ENCODE measurements around the gene HOXB5. TPM values are rescaled to one million over a fixed set of nuclear protein-coding genes. Genes with fewer than 3 reads are reported as not detected.

HOXB5 gene
- total and polyA plus RNA-seq, 12 donors, result 0.06 to 0.18 (median 0.15) TPM; not detected in 9

GRCh38 chr17:48550502-48551213 lies 42.9 kb downstream of the HOXB5 start:
- TF ChIP-seq CTCF (IDR thresholded peaks at IDR 0.05), result no peak
- H3K9me3 ChIP-seq, result no peaks in the 10 kb centered on the region
- peaks cover 0 to 35% (median 11%) of the 10 kb centered on the region in 9 donors for H3K4me1 ChIP-seq
- DNase-seq (no peak), ATAC-seq (no peak)
- WGBS, 2 donors, result 25 to 47% methylated on average over 67 to 70 of the region's 70 CpGs
- H3K36me3 ChIP-seq, result peaks cover 0 to 4% (median 0%) of the 10 kb centered on the region in 9 donors
- intact Hi-C loops (cut with DNase I), result no loop called here
- peaks cover 0 to 100% (median 96%) of the 10 kb centered on the region in 7 donors for H3K27me3 ChIP-seq
- H3K4me3 ChIP-seq, result no peak overlapping the region
- H3K27ac ChIP-seq, result no peak overlapping the region

GRCh38 chr17:48549914-48550501 lies 43.6 kb downstream of the HOXB5 start:
- no peak for ATAC-seq
- peaks cover 0 to 4% (median 0%) of the 10 kb centered on the region in 9 donors for H3K36me3 ChIP-seq
- no peak overlapping the region for H3K27ac ChIP-seq
- intact Hi-C loops (cut with DNase I), result loop anchor here in 1 of 10 donors (2.0 kb wide), 1 partner anchor 19 kb away; no protein-coding TSS in a partner anchor
- 39 to 50% methylated on average over 18 of the region's 18 CpGs for WGBS, 2 donors
- H3K9me3 ChIP-seq, result no peaks in the 10 kb centered on the region
- H3K4me3 ChIP-seq, result no peak overlapping the region
- DNase-seq, result no peak
- peaks cover 0 to 100% (median 97%) of the 10 kb centered on the region in 7 donors for H3K27me3 ChIP-seq
- peaks cover 0 to 39% (median 16%) of the 10 kb centered on the region in 9 donors for H3K4me1 ChIP-seq
- TF ChIP-seq CTCF (IDR thresholded peaks at IDR 0.05), result no peak

GRCh38 chr17:48549281-48549630 lies 44.3 kb downstream of the HOXB5 start:
- WGBS, 2 donors, result 57 to 64% methylated on average over 3 of the region's 3 CpGs
- TF ChIP-seq CTCF (IDR thresholded peaks at IDR 0.05), result no peak
- ATAC-seq (no peak), DNase-seq (no peak)
- H3K9me3 ChIP-seq, result no peaks in the 10 kb centered on the region
- no peak overlapping the region for H3K27ac ChIP-seq
- peaks cover 0 to 35% (median 11%) of the 10 kb centered on the region in 9 donors for H3K4me1 ChIP-seq
- peaks cover 0 to 100% (median 97%) of the 10 kb centered on the region in 7 donors for H3K27me3 ChIP-seq
- intact Hi-C loops (cut with DNase I), result loop anchor here in 1 of 10 donors (2.0 kb wide), 1 partner anchor 20 kb away; no protein-coding TSS in a partner anchor
- H3K36me3 ChIP-seq, result peaks cover 0 to 4% (median 0%) of the 10 kb centered on the region in 9 donors
- H3K4me3 ChIP-seq, result no peak overlapping the region

GRCh38 chr17:48548523-48549280 lies 44.9 kb downstream of the HOXB5 start:
- Histone ChIP-seq H3K4me1 (peaks cover 0 to 31% (median 11%) of the 10 kb centered on the region in 9 donors), H3K27ac (peak overlapping the region in 2 of 10 donors; percentile 7 to 11), H3K27me3 (peaks cover 0 to 100% (median 97%) of the 10 kb centered on the region in 7 donors), H3K4me3 (no peak overlapping the region), H3K36me3 (peaks cover 0 to 4% (median 0%) of the 10 kb centered on the region in 9 donors), H3K9me3 (no peaks in the 10 kb centered on the region)
- no peak for DNase-seq
- 48 to 51% methylated on average over 6 of the region's 6 CpGs for WGBS, 2 donors
- no peak for ATAC-seq
- intact Hi-C loops (cut with DNase I), result loop anchor here in 1 of 10 donors (2.0 kb wide), 1 partner anchor 20 kb away; no protein-coding TSS in a partner anchor
- no peak for TF ChIP-seq CTCF (IDR thresholded peaks at IDR 0.05)
